GM23338 (cell line): Measurements from ENCODE around the gene NOX4. TPM values are rescaled to one million over a fixed set of nuclear protein-coding genes. Genes with fewer than 3 reads are reported as not detected.

Experiments used
- ATAC-seq: fragments of 200-7000 bp; cut with Tn5 transposase; 3 replicates; pipeline ENCODE4 v1.9.1; 2020
- DNase-seq: peaks from one replicate; pipeline ENCODE4 v3.0.0-alpha.2; 2015; ENCODE audit warnings: low spot score
- H2AFZ ChIP-seq: fragments of 200-600 bp; sonication (generic); 2 replicates; pipeline ENCODE4 v1.8.0; 2016; ENCODE audit warnings: antibody characterized with exemption, mild to moderate bottlenecking, moderate library complexity
- H3F3A ChIP-seq: fragments of 200-600 bp; sonication (generic); replicated peaks from 2 replicates; pipeline ENCODE4 v1.8.0; 2017; ENCODE audit warnings: antibody characterized with exemption, mixed run types, low read depth
- H3K27ac ChIP-seq: fragments of 200-600 bp; sonication (generic); 2 replicates; pipeline ENCODE4 v1.6.1; 2016; ENCODE audit warnings: low read depth
- H3K27me3 ChIP-seq: fragments of 200-600 bp; sonication (generic); 2 replicates; pipeline ENCODE4 v1.8.0; 2016; ENCODE audit warnings: mild to moderate bottlenecking, mixed run types, moderate library complexity; ENCODE audit not compliant: insufficient read depth
- H3K36me3 ChIP-seq: fragments of 200-600 bp; sonication (generic); 2 replicates; pipeline ENCODE4 v1.8.0; 2016; ENCODE audit warnings: mild to moderate bottlenecking; ENCODE audit not compliant: insufficient read depth
- H3K4me1 ChIP-seq: fragments of 200-600 bp; sonication (generic); 2 replicates; pipeline ENCODE4 v1.8.0; 2016; ENCODE audit warnings: mild to moderate bottlenecking, moderate library complexity; ENCODE audit not compliant: insufficient read depth
- H3K4me2 ChIP-seq: fragments of 200-600 bp; sonication (generic); 2 replicates; pipeline ENCODE4 v1.7.1; 2017; ENCODE audit warnings: mixed run types
- H3K4me3 ChIP-seq: fragments of 200-600 bp; sonication (generic); 2 replicates; pipeline ENCODE4 v1.6.1; 2016; ENCODE audit warnings: mixed run types
- H3K79me2 ChIP-seq: fragments of 200-600 bp; sonication (generic); replicated peaks from 2 replicates; pipeline ENCODE4 v1.8.0; 2017; ENCODE audit warnings: mild to moderate bottlenecking; ENCODE audit not compliant: insufficient read depth
- H3K9me2 ChIP-seq: fragments of 200-600 bp; sonication (generic); 2 replicates; pipeline ENCODE4 v1.8.0; 2017; ENCODE audit not compliant: insufficient read depth
- H4K20me1 ChIP-seq: fragments of 200-600 bp; sonication (generic); replicated peaks from 2 replicates; pipeline ENCODE4 v1.8.0; 2017; ENCODE audit warnings: mild to moderate bottlenecking; ENCODE audit not compliant: insufficient read depth
- H3K27ac Mint-ChIP-seq: 2 replicates; pipeline ENCODE4 v1.8.0; 2020; ENCODE audit warnings: inconsistent platforms, mild to moderate bottlenecking, moderate library complexity, mixed read lengths
- H3K27me3 Mint-ChIP-seq: 3 replicates; pipeline ENCODE4 v1.8.0; 2022; ENCODE audit warnings: low read depth, mild to moderate bottlenecking, moderate library complexity, mixed read lengths, inconsistent platforms; ENCODE audit not compliant: insufficient read depth, poor library complexity
- H3K36me3 Mint-ChIP-seq: 3 replicates; pipeline ENCODE4 v1.8.0; 2021; ENCODE audit warnings: low read depth, mild to moderate bottlenecking, inconsistent platforms, moderate library complexity, mixed read lengths
- H3K4me1 Mint-ChIP-seq: 3 replicates; pipeline ENCODE4 v1.8.0; 2020; ENCODE audit warnings: mild to moderate bottlenecking, inconsistent platforms, mixed read lengths
- H3K4me3 Mint-ChIP-seq: 3 replicates; pipeline ENCODE4 v1.8.0; 2021; ENCODE audit warnings: moderate library complexity, mild to moderate bottlenecking, inconsistent platforms, mixed read lengths
- H3K9me3 Mint-ChIP-seq: 3 replicates; pipeline ENCODE4 v1.8.0; 2020; ENCODE audit warnings: moderate library complexity, mild to moderate bottlenecking, inconsistent platforms, mixed read lengths
- CREB1 ChIP-seq: fragments of 250-450 bp; sonication (Bioruptor Pico); IDR thresholded peaks from 2 replicates; pipeline ENCODE4 v1.5.0; 2020; ENCODE audit warnings: low read depth, mild to moderate bottlenecking, moderate library complexity
- CTCF ChIP-seq, 2 experiments: fragments of 200-600 bp in 1 of 2; sonication (generic) in 1 of 2; conservative IDR thresholded peaks; 2 replicates each; pipeline versions ENCODE4 v1.5.1 to v1.6.1; 2016 to 2017; ENCODE audit warnings: antibody characterized with exemption in 2 of 2, low read depth in 2 of 2, mild to moderate bottlenecking in 2 of 2, moderate library complexity in 1 of 2
- EZH2 ChIP-seq: fragments of 200-600 bp; sonication (generic); IDR thresholded peaks from one replicate; pipeline ENCODE4 v1.8.0; 2017; ENCODE audit warnings: antibody characterized with exemption, mild to moderate bottlenecking, low read depth; ENCODE audit not compliant: unreplicated experiment
- EZH2phosphoT487 ChIP-seq: fragments of 200-600 bp; sonication (generic); IDR thresholded peaks from one replicate; pipeline ENCODE4 v1.8.1; 2018; ENCODE audit warnings: antibody characterized with exemption; ENCODE audit not compliant: unreplicated experiment
- JUNB ChIP-seq: IDR thresholded peaks from one replicate; pipeline ENCODE4 v1.6.1; 2016; ENCODE audit warnings: antibody characterized with exemption; ENCODE audit not compliant: unreplicated experiment
- NANOG ChIP-seq: IDR thresholded peaks from 2 replicates; pipeline ENCODE4 v1.6.1; 2016; ENCODE audit warnings: antibody characterized with exemption, borderline replicate concordance
- POLR2AphosphoS5 ChIP-seq: IDR thresholded peaks from 2 replicates; pipeline ENCODE4 v1.6.1; 2016; ENCODE audit warnings: antibody characterized with exemption, low read depth
- REST ChIP-seq: IDR thresholded peaks from one replicate; pipeline ENCODE4 v1.6.1; 2018; ENCODE audit warnings: antibody characterized with exemption; ENCODE audit not compliant: unreplicated experiment
- STAT1 ChIP-seq: IDR thresholded peaks from one replicate; pipeline ENCODE4 v1.6.1; 2016; ENCODE audit warnings: antibody characterized with exemption; ENCODE audit not compliant: unreplicated experiment
- ZNF114 ChIP-seq: fragments of 250-450 bp; sonication (Bioruptor Pico); IDR thresholded peaks from 2 replicates; pipeline ENCODE4 v1.5.0; 2020; ENCODE audit warnings: mild to moderate bottlenecking, moderate library complexity
- ZNF331 ChIP-seq: fragments of 250-450 bp; sonication (Bioruptor Pico); IDR thresholded peaks from 2 replicates; pipeline ENCODE4 v1.5.0; 2020; ENCODE audit warnings: low read depth, mild to moderate bottlenecking, moderate library complexity
- ZNF462 ChIP-seq: fragments of 250-450 bp; sonication (Bioruptor Pico); IDR thresholded peaks from 2 replicates; pipeline ENCODE4 v1.5.0; 2020; ENCODE audit warnings: mild to moderate bottlenecking, moderate library complexity
- polyA plus RNA-seq: library from polyadenylated mRNA; unstranded; fragments of >200 nt; fragmentation: Nextera tagmentation; extraction: Ambion mirVana; gene quantifications from 2 replicates; pipeline ENCODE4 v1.2.1, GENCODE V29; 2016
- total RNA-seq: library from RNA; depleted of rRNA; stranded (reverse); fragments of >200 nt; shearing (Covaris generic); gene quantifications from 2 replicates; pipeline ENCODE4 v1.2.3, GENCODE V29; 2014
- TF ChIP-seq, protein P1 (sequence below): IDR thresholded peaks from 2 replicates; pipeline ENCODE4 v1.6.1; 2016; ENCODE audit warnings: antibody characterized with exemption

NOX4 gene
- total and polyA plus RNA-seq, 2 experiments from 2014 or later = 1.9 to 2.6 TPM

DNA sequence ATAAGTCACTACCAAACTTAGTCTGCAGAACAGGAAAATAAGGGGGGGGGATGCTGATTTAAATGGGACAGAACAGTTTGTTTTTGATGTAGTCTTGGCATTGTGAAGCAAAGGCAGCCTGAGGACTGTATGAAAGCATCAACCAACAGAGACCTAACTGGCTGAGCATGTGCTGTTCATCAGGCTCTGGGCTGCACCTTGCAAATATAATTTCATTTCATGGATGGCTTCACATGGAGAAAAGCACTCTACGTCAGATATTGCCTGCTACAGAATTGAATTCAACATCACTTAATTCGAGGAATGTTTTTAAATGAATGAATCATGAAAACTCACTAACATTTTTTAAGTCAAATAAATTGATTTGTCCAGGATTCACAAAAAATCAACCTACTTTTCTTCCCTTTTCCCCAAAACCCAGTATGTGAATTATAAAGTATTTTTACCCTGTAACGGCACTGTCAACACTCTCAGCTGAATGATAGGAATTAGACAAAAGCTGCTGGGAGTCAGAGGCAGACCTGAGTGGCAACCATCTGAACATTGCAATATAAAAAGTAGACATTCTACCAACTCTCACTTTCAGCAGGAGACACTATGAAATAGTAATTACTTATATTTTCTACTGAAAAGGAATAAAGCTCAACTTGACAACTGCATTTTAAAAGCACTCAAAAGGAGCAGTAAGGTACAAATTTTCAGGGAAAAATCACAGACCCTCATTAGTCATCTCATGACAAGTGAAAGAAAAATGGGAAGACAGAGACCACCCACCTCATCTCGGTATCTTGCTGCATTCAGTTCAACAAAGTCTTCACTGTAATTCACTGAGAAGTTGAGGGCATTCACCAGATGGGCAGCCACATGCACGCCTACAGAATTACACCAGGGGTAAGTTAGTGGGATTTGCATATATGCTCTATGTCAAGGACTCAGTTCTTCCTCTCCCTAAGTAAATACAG, 47.5 kb downstream of the NOX4 start:
- Histone ChIP-seq H3F3A (no peaks in the 10 kb centered on the region), H4K20me1 (no peaks in the 10 kb centered on the region), H3K4me1 (no peaks in the 10 kb centered on the region), H3K27ac (no peak overlapping the region), H3K36me3 (peaks cover 5% of the 10 kb centered on the region; the same call in 1 of the 2 replicates), H3K4me3 (no peak overlapping the region), H3K27me3 (no peaks in the 10 kb centered on the region), H2AFZ (no peak overlapping the region), H3K9me2 (no peaks in the 10 kb centered on the region), H3K79me2 (no peaks in the 10 kb centered on the region), H3K4me2 (no peak overlapping the region)
- H3K27me3 Mint-ChIP-seq = peaks cover 2% of the 10 kb centered on the region
- H3K9me3 Mint-ChIP-seq = peaks cover 6% of the 10 kb centered on the region; the same call in 1 of the 3 replicates
- peaks cover 11% of the 10 kb centered on the region; the same call in 2 of the 3 replicates for H3K36me3 Mint-ChIP-seq
- TF ChIP-seq REST = no peak
- TF ChIP-seq CTCF (conservative IDR thresholded peaks at IDR 0.05; ENCODE audit: low read depth in 2 of 2) = no peak
- no peak for TF ChIP-seq ZNF114 (CRISPR knock-in tag)
- TF ChIP-seq ZNF331 (CRISPR knock-in tag) = no peak
- TF ChIP-seq POLR2AphosphoS5 = no peak
- TF ChIP-seq EZH2 = no peak
- TF ChIP-seq ZNF462 (CRISPR knock-in tag) = no peak
- no peak for TF ChIP-seq NANOG
- TF ChIP-seq CREB1 (CRISPR knock-in tag) = no peak
- TF ChIP-seq, protein P1, sequence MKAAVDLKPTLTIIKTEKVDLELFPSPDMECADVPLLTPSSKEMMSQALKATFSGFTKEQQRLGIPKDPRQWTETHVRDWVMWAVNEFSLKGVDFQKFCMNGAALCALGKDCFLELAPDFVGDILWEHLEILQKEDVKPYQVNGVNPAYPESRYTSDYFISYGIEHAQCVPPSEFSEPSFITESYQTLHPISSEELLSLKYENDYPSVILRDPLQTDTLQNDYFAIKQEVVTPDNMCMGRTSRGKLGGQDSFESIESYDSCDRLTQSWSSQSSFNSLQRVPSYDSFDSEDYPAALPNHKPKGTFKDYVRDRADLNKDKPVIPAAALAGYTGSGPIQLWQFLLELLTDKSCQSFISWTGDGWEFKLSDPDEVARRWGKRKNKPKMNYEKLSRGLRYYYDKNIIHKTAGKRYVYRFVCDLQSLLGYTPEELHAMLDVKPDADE = no peak
- no peak for TF ChIP-seq JUNB
- TF ChIP-seq EZH2phosphoT487 = no peak
- TF ChIP-seq STAT1 = no peak
- ATAC-seq (no peak), DNase-seq (no peak)
- no peaks in the 10 kb centered on the region for H3K4me1 Mint-ChIP-seq
- H3K27ac Mint-ChIP-seq = no peak overlapping the region
- H3K4me3 Mint-ChIP-seq = no peak overlapping the region
